22Rv1 (cell line): ENCODE results near the gene NRCAM.

ENCODE experiments used
- CTCF ChIP-seq: fragments of 450-650 bp; IDR thresholded peaks from 2 replicates; pipeline ENCODE4 v1.5.1; 2017; ENCODE audit warnings: mild to moderate bottlenecking
- ZFX ChIP-seq: fragments of 450-650 bp; IDR thresholded peaks from 2 replicates; pipeline ENCODE4 v1.6.1; 2017; ENCODE audit warnings: antibody characterized with exemption, borderline replicate concordance

- TF ChIP-seq CTCF (no peak), ZFX (no peak)
Observed at GRCh38 chr7:108328174-108328651, 128.0 kb downstream of the NRCAM start.
